GM23338 (cell line): Measurements from ENCODE around the gene KCNIP1. TPM values are rescaled to one million over a fixed set of nuclear protein-coding genes. Genes with fewer than 3 reads are reported as not detected.

Experiments used
- ATAC-seq: fragments of 200-7000 bp; cut with Tn5 transposase; 3 replicates; pipeline ENCODE4 v1.9.1; 2020
- DNase-seq: peaks from one replicate; pipeline ENCODE4 v3.0.0-alpha.2; 2015; ENCODE audit warnings: low spot score
- H2AFZ ChIP-seq: fragments of 200-600 bp; sonication (generic); 2 replicates; pipeline ENCODE4 v1.8.0; 2016; ENCODE audit warnings: antibody characterized with exemption, mild to moderate bottlenecking, moderate library complexity
- H3F3A ChIP-seq: fragments of 200-600 bp; sonication (generic); replicated peaks from 2 replicates; pipeline ENCODE4 v1.8.0; 2017; ENCODE audit warnings: antibody characterized with exemption, mixed run types, low read depth
- H3K27ac ChIP-seq: fragments of 200-600 bp; sonication (generic); 2 replicates; pipeline ENCODE4 v1.6.1; 2016; ENCODE audit warnings: low read depth
- H3K27me3 ChIP-seq: fragments of 200-600 bp; sonication (generic); 2 replicates; pipeline ENCODE4 v1.8.0; 2016; ENCODE audit warnings: mild to moderate bottlenecking, mixed run types, moderate library complexity; ENCODE audit not compliant: insufficient read depth
- H3K36me3 ChIP-seq: fragments of 200-600 bp; sonication (generic); 2 replicates; pipeline ENCODE4 v1.8.0; 2016; ENCODE audit warnings: mild to moderate bottlenecking; ENCODE audit not compliant: insufficient read depth
- H3K4me1 ChIP-seq: fragments of 200-600 bp; sonication (generic); 2 replicates; pipeline ENCODE4 v1.8.0; 2016; ENCODE audit warnings: mild to moderate bottlenecking, moderate library complexity; ENCODE audit not compliant: insufficient read depth
- H3K4me2 ChIP-seq: fragments of 200-600 bp; sonication (generic); 2 replicates; pipeline ENCODE4 v1.7.1; 2017; ENCODE audit warnings: mixed run types
- H3K4me3 ChIP-seq: fragments of 200-600 bp; sonication (generic); 2 replicates; pipeline ENCODE4 v1.6.1; 2016; ENCODE audit warnings: mixed run types
- H3K79me2 ChIP-seq: fragments of 200-600 bp; sonication (generic); replicated peaks from 2 replicates; pipeline ENCODE4 v1.8.0; 2017; ENCODE audit warnings: mild to moderate bottlenecking; ENCODE audit not compliant: insufficient read depth
- H3K9me2 ChIP-seq: fragments of 200-600 bp; sonication (generic); 2 replicates; pipeline ENCODE4 v1.8.0; 2017; ENCODE audit not compliant: insufficient read depth
- H4K20me1 ChIP-seq: fragments of 200-600 bp; sonication (generic); replicated peaks from 2 replicates; pipeline ENCODE4 v1.8.0; 2017; ENCODE audit warnings: mild to moderate bottlenecking; ENCODE audit not compliant: insufficient read depth
- H3K27ac Mint-ChIP-seq: 2 replicates; pipeline ENCODE4 v1.8.0; 2020; ENCODE audit warnings: inconsistent platforms, mild to moderate bottlenecking, moderate library complexity, mixed read lengths
- H3K27me3 Mint-ChIP-seq: 3 replicates; pipeline ENCODE4 v1.8.0; 2022; ENCODE audit warnings: low read depth, mild to moderate bottlenecking, moderate library complexity, mixed read lengths, inconsistent platforms; ENCODE audit not compliant: insufficient read depth, poor library complexity
- H3K36me3 Mint-ChIP-seq: 3 replicates; pipeline ENCODE4 v1.8.0; 2021; ENCODE audit warnings: low read depth, mild to moderate bottlenecking, inconsistent platforms, moderate library complexity, mixed read lengths
- H3K4me1 Mint-ChIP-seq: 3 replicates; pipeline ENCODE4 v1.8.0; 2020; ENCODE audit warnings: mild to moderate bottlenecking, inconsistent platforms, mixed read lengths
- H3K4me3 Mint-ChIP-seq: 3 replicates; pipeline ENCODE4 v1.8.0; 2021; ENCODE audit warnings: moderate library complexity, mild to moderate bottlenecking, inconsistent platforms, mixed read lengths
- H3K9me3 Mint-ChIP-seq: 3 replicates; pipeline ENCODE4 v1.8.0; 2020; ENCODE audit warnings: moderate library complexity, mild to moderate bottlenecking, inconsistent platforms, mixed read lengths
- CREB1 ChIP-seq: fragments of 250-450 bp; sonication (Bioruptor Pico); IDR thresholded peaks from 2 replicates; pipeline ENCODE4 v1.5.0; 2020; ENCODE audit warnings: low read depth, mild to moderate bottlenecking, moderate library complexity
- EZH2 ChIP-seq: fragments of 200-600 bp; sonication (generic); IDR thresholded peaks from one replicate; pipeline ENCODE4 v1.8.0; 2017; ENCODE audit warnings: antibody characterized with exemption, mild to moderate bottlenecking, low read depth; ENCODE audit not compliant: unreplicated experiment
- EZH2phosphoT487 ChIP-seq: fragments of 200-600 bp; sonication (generic); IDR thresholded peaks from one replicate; pipeline ENCODE4 v1.8.1; 2018; ENCODE audit warnings: antibody characterized with exemption; ENCODE audit not compliant: unreplicated experiment
- POLR2AphosphoS5 ChIP-seq: IDR thresholded peaks from 2 replicates; pipeline ENCODE4 v1.6.1; 2016; ENCODE audit warnings: antibody characterized with exemption, low read depth
- REST ChIP-seq: IDR thresholded peaks from one replicate; pipeline ENCODE4 v1.6.1; 2018; ENCODE audit warnings: antibody characterized with exemption; ENCODE audit not compliant: unreplicated experiment
- STAT1 ChIP-seq: IDR thresholded peaks from one replicate; pipeline ENCODE4 v1.6.1; 2016; ENCODE audit warnings: antibody characterized with exemption; ENCODE audit not compliant: unreplicated experiment
- ZNF114 ChIP-seq: fragments of 250-450 bp; sonication (Bioruptor Pico); IDR thresholded peaks from 2 replicates; pipeline ENCODE4 v1.5.0; 2020; ENCODE audit warnings: mild to moderate bottlenecking, moderate library complexity
- ZNF331 ChIP-seq: fragments of 250-450 bp; sonication (Bioruptor Pico); IDR thresholded peaks from 2 replicates; pipeline ENCODE4 v1.5.0; 2020; ENCODE audit warnings: low read depth, mild to moderate bottlenecking, moderate library complexity
- ZNF462 ChIP-seq: fragments of 250-450 bp; sonication (Bioruptor Pico); IDR thresholded peaks from 2 replicates; pipeline ENCODE4 v1.5.0; 2020; ENCODE audit warnings: mild to moderate bottlenecking, moderate library complexity
- polyA plus RNA-seq: library from polyadenylated mRNA; unstranded; fragments of >200 nt; fragmentation: Nextera tagmentation; extraction: Ambion mirVana; gene quantifications from 2 replicates; pipeline ENCODE4 v1.2.1, GENCODE V29; 2016
- total RNA-seq: library from RNA; depleted of rRNA; stranded (reverse); fragments of >200 nt; shearing (Covaris generic); gene quantifications from 2 replicates; pipeline ENCODE4 v1.2.3, GENCODE V29; 2014

Gene KCNIP1
- total and polyA plus RNA-seq, 2 experiments from 2014 or later: 0.31 to 0.87 TPM

- Histone ChIP-seq H3K4me3 (no peak overlapping the region), H3K4me1 (no peaks in the 10 kb centered on the region; the same call in 1 of the 2 replicates), H3K9me2 (no peaks in the 10 kb centered on the region), H3K4me2 (no peak overlapping the region), H3K27ac (no peak overlapping the region), H3K79me2 (no peaks in the 10 kb centered on the region), H4K20me1 (no peaks in the 10 kb centered on the region), H3F3A (no peaks in the 10 kb centered on the region), H3K27me3 (no peaks in the 10 kb centered on the region), H3K36me3 (no peaks in the 10 kb centered on the region), H2AFZ (no peak overlapping the region)
- peaks cover 8% of the 10 kb centered on the region; the same call in 1 of the 3 replicates for H3K9me3 Mint-ChIP-seq
- no peak for ATAC-seq
- TF ChIP-seq EZH2phosphoT487 (no peak), EZH2 (no peak), ZNF331 (CRISPR knock-in tag) (no peak), CREB1 (CRISPR knock-in tag) (no peak), POLR2AphosphoS5 (no peak)
- H3K4me1 Mint-ChIP-seq: peaks cover 19% of the 10 kb centered on the region
- H3K27me3 Mint-ChIP-seq: peaks cover 3% of the 10 kb centered on the region
- DNase-seq: no peak
- H3K27ac Mint-ChIP-seq: no peak overlapping the region
- no peak overlapping the region for H3K4me3 Mint-ChIP-seq
- H3K36me3 Mint-ChIP-seq: peaks cover 2% of the 10 kb centered on the region; the same call in 2 of the 3 replicates
Measured at GRCh38 chr5:170573660-170574059, 69.8 kb downstream of the KCNIP1 start.

GRCh38 chr5:170576602-170577535 is 73.0 kb downstream of the KCNIP1 start:
- Histone ChIP-seq H4K20me1 (no peaks in the 10 kb centered on the region), H3K9me2 (peaks cover 7% of the 10 kb centered on the region), H3K4me1 (no peaks in the 10 kb centered on the region; the same call in 1 of the 2 replicates), H3K27me3 (no peaks in the 10 kb centered on the region), H3K27ac (no peak overlapping the region), H3K79me2 (no peaks in the 10 kb centered on the region), H3K4me2 (no peak overlapping the region), H3K36me3 (no peaks in the 10 kb centered on the region), H3K4me3 (no peak overlapping the region), H2AFZ (no peak overlapping the region), H3F3A (no peaks in the 10 kb centered on the region)
- Mint-ChIP-seq H3K27me3 (no peaks in the 10 kb centered on the region), H3K36me3 (peaks cover 4% of the 10 kb centered on the region; the same call in 2 of the 3 replicates), H3K9me3 (peaks cover 10% of the 10 kb centered on the region; the same call in 1 of the 3 replicates), H3K4me3 (no peak overlapping the region), H3K4me1 (peaks cover 10% of the 10 kb centered on the region; the same call in 2 of the 3 replicates), H3K27ac (no peak overlapping the region)
- ATAC-seq: no peak
- DNase-seq: no peak
- no peak for TF ChIP-seq REST
- no peak for TF ChIP-seq ZNF114 (CRISPR knock-in tag)
- no peak for TF ChIP-seq CREB1 (CRISPR knock-in tag)
- TF ChIP-seq STAT1: no peak
- TF ChIP-seq ZNF331 (CRISPR knock-in tag): no peak
- no peak for TF ChIP-seq EZH2
- no peak for TF ChIP-seq ZNF462 (CRISPR knock-in tag)
